K562 (cell line): Measurements from ENCODE around the gene FIG4. TPM values are rescaled to one million over a fixed set of nuclear protein-coding genes. Genes with fewer than 3 reads are reported as not detected.

Experiments
- ATAC-seq: fragments of 200-7000 bp; cut with Tn5 transposase; 3 replicates; pipeline ENCODE4 v1.9.1; 2020; ENCODE audit warnings: moderate library complexity
- BruUV-seq: library from RNA; stranded (reverse); fragments of 400-500 nt; replicated peaks from 2 replicates; lab custom pipeline; 2021; lab: Mats Ljungman, UMichigan
- CTCF ChIA-PET: fragments of 300-600 bp; formaldehyde crosslinking; extraction: SDS; loops from one replicate; lab custom pipeline; 2021; ENCODE audit warnings: low intra/inter-chr PET ratio; lab: Yijun Ruan, JAX
- POLR2A ChIA-PET: fragments of 300-600, 350-650 bp; sonication (Branson Sonifier 250); formaldehyde crosslinking; extraction: SDS; loops from one replicate; lab custom pipeline; 2021; ENCODE audit warnings: antibody characterized with exemption, inconsistent platforms; lab: Yijun Ruan, JAX
- DNase-seq, 4 experiments: peaks; one replicate each; pipeline versions ENCODE4 v3.0.0 to v3.0.0-alpha.2; 2011 to 2018; ENCODE audit warnings: low spot score in 3 of 4, mixed read lengths in 3 of 4; ENCODE audit errors: extremely low read depth in 1 of 4
- FAIRE-seq: peaks from 2 replicates; lab custom pipeline; 2011; peaks lifted over from hg19 to GRCh38; lab: Jason Lieb, UNC
- H2AFZ ChIP-seq: 2 replicates; pipeline ENCODE4 v1.6.0; 2011; ENCODE audit warnings: low read depth, low read length, control low read depth, inconsistent platforms
- H3K27ac ChIP-seq: fragments of 200-600 bp; 3 replicates; pipeline ENCODE4 v1.8.0; 2011; ENCODE audit warnings: low read depth, mild to moderate bottlenecking, control low read depth, inconsistent platforms, low read length, moderate library complexity, mixed read lengths; ENCODE audit errors: extremely low read depth
- H3K27me3 ChIP-seq, 2 experiments: fragments of 300-600 bp in 1 of 2; 2 replicates in 1 of 2; 3 replicates in 1 of 2; pipeline versions ENCODE4 v1.6.0 to v1.8.0; 2011; ENCODE audit warnings: inconsistent platforms in 2 of 2, low read length in 2 of 2, mild to moderate bottlenecking in 1 of 2, mixed read lengths in 1 of 2, moderate library complexity in 1 of 2; ENCODE audit not compliant: control insufficient read depth in 2 of 2, insufficient read depth in 2 of 2
- H3K36me3 ChIP-seq: fragments of 300-600 bp; 3 replicates; pipeline ENCODE4 v1.8.0; 2011; ENCODE audit warnings: mild to moderate bottlenecking, low read length, inconsistent platforms; ENCODE audit not compliant: control insufficient read depth, insufficient read depth
- H3K4me1 ChIP-seq, 2 experiments: fragments of 200-600 bp in 1 of 2; replicated peaks in 1 of 2; 2 replicates in 1 of 2; 3 replicates in 1 of 2; pipeline versions ENCODE4 v1.5.1 to v1.8.0; 2011; ENCODE audit warnings: inconsistent platforms in 2 of 2, low read length in 2 of 2, mild to moderate bottlenecking in 1 of 2, mixed read lengths in 1 of 2, moderate library complexity in 1 of 2; ENCODE audit not compliant: control insufficient read depth in 2 of 2, insufficient read depth in 2 of 2
- H3K4me2 ChIP-seq: 2 replicates; pipeline ENCODE4 v1.6.1; 2011; ENCODE audit warnings: low read length, control low read depth, inconsistent platforms, mixed read lengths; ENCODE audit not compliant: insufficient read depth
- H3K4me3 ChIP-seq: fragments of 200-600 bp; sonication (generic), shearing (Covaris generic); 2 replicates; pipeline ENCODE4 v1.5.1; 2016; ENCODE audit warnings: control low read depth, inconsistent platforms
- H3K79me2 ChIP-seq: fragments of 200-600 bp; 3 replicates; pipeline ENCODE4 v1.8.0; 2011; ENCODE audit warnings: low read length, inconsistent platforms; ENCODE audit not compliant: control insufficient read depth, insufficient read depth
- H3K9ac ChIP-seq, 2 experiments: 2 replicates each; pipeline versions ENCODE4 v1.6.0 to v1.6.1; 2011; ENCODE audit warnings: low read depth in 2 of 2, low read length in 2 of 2, control low read depth in 1 of 2, inconsistent platforms in 1 of 2, mild to moderate bottlenecking in 1 of 2, mixed read lengths in 1 of 2; ENCODE audit not compliant: insufficient read depth in 1 of 2
- H3K9me1 ChIP-seq: one replicate; pipeline ENCODE4 v1.6.0; 2011; ENCODE audit warnings: inconsistent platforms, mild to moderate bottlenecking, low read length, moderate library complexity; ENCODE audit not compliant: control insufficient read depth, insufficient read depth
- H3K9me3 ChIP-seq: replicated peaks from 2 replicates; pipeline ENCODE4 v1.5.1; 2011; ENCODE audit warnings: low read depth, low read length, inconsistent platforms; ENCODE audit not compliant: control insufficient read depth, insufficient read depth
- H4K20me1 ChIP-seq: replicated peaks from 2 replicates; pipeline ENCODE4 v1.6.1; 2011; ENCODE audit warnings: low read length, inconsistent platforms, mixed read lengths; ENCODE audit not compliant: control insufficient read depth, insufficient read depth
- CEBPB ChIP-seq: fragments of 450-650 bp; IDR thresholded peaks from 2 replicates; pipeline ENCODE4 v1.6.1; 2016; ENCODE audit warnings: missing genetic modification characterization, missing compliant biosample characterization
- CREB1 ChIP-seq, 2 experiments: sonication (generic) in 1 of 2; formaldehyde crosslinking in 1 of 2; IDR thresholded peaks; 2 replicates each; pipeline versions ENCODE4 v1.6.1 to v1.8.0; 2012 to 2022; ENCODE audit warnings: inconsistent platforms in 1 of 2, mild to moderate bottlenecking in 1 of 2, missing genetic modification reagents in 1 of 2, moderate library complexity in 1 of 2
- CXXC5 ChIP-seq: fragments of 250-450 bp; sonication (Bioruptor Pico); IDR thresholded peaks from 2 replicates; pipeline ENCODE4 v1.8.0; 2022; ENCODE audit warnings: inconsistent platforms, mild to moderate bottlenecking, moderate library complexity
- EP400 ChIP-seq: fragments of 450-650 bp; IDR thresholded peaks from 2 replicates; pipeline ENCODE4 v1.6.1; 2017; ENCODE audit warnings: antibody characterized with exemption, mild to moderate bottlenecking, moderate library complexity
- KAT8 ChIP-seq: fragments of 450-650 bp; IDR thresholded peaks from 2 replicates; pipeline ENCODE4 v1.6.1; 2016; ENCODE audit warnings: low read depth, mild to moderate bottlenecking
- KDM2B ChIP-seq: fragments of 250-450 bp; sonication (Bioruptor Pico); IDR thresholded peaks from 2 replicates; pipeline ENCODE4 v1.8.0; 2021; ENCODE audit warnings: mild to moderate bottlenecking, moderate library complexity
- MAZ ChIP-seq, 2 experiments: fragments of 450-650 bp in 1 of 2; sonication (generic) in 1 of 2; formaldehyde crosslinking; IDR thresholded peaks in 1 of 2; conservative IDR thresholded peaks in 1 of 2; 2 replicates each; pipeline versions ENCODE4 v1.4.0 to v1.5.0; 2020; ENCODE audit warnings: mild to moderate bottlenecking in 1 of 2, missing genetic modification reagents in 1 of 2
- NFRKB ChIP-seq: fragments of 450-650 bp; IDR thresholded peaks from 2 replicates; pipeline ENCODE4 v1.6.1; 2016; ENCODE audit warnings: low read depth
- RUNX1 ChIP-seq: sonication (generic); IDR thresholded peaks from 2 replicates; pipeline ENCODE4 v1.6.1; 2016; ENCODE audit warnings: antibody characterized with exemption, low read depth
- TRIM28 ChIP-seq: fragments of 450-650 bp; IDR thresholded peaks from 2 replicates; pipeline ENCODE4 v1.6.1; 2017
- ZNF197 ChIP-seq: fragments of 200-800 bp; sonication (Bioruptor generic); IDR thresholded peaks from 2 replicates; pipeline ENCODE4 v1.6.1; 2016; ENCODE audit warnings: low read depth, missing genetic modification characterization, missing compliant biosample characterization
- ZNF408 ChIP-seq: fragments of 250-450 bp; sonication (Bioruptor Pico); IDR thresholded peaks from 2 replicates; pipeline ENCODE4 v1.4.0; 2020; ENCODE audit warnings: low read depth, mild to moderate bottlenecking, moderate library complexity
- ZNF561 ChIP-seq: fragments of 450-650 bp; formaldehyde crosslinking; conservative IDR thresholded peaks from 2 replicates; pipeline ENCODE4 v1.4.0; 2020; ENCODE audit warnings: mild to moderate bottlenecking, moderate library complexity
- ZNF699 ChIP-seq: fragments of 250-450 bp; sonication (Bioruptor Pico); IDR thresholded peaks from 2 replicates; pipeline ENCODE4 v1.8.0; 2021; ENCODE audit warnings: mild to moderate bottlenecking, moderate library complexity; ENCODE audit not compliant: insufficient replicate concordance
- ZNF778 ChIP-seq: fragments of 450-650 bp; formaldehyde crosslinking; IDR thresholded peaks from 2 replicates; pipeline ENCODE4 v1.4.0; 2020; ENCODE audit warnings: mild to moderate bottlenecking, moderate library complexity
- WGBS: fragments of 100-300 bp; shearing (Covaris generic); methylation state at CpG from one replicate; pipeline ENCODE4 v1.1.6; 2016; ENCODE audit warnings: low coverage, mixed read lengths; ENCODE audit not compliant: insufficient coverage; ENCODE audit errors: missing lambda C conversion rate; 5-methylcytosine and 5-hydroxymethylcytosine counted together
- in situ Hi-C: fragments of 300-500 bp; cut with MboI; formaldehyde crosslinking; loops from 4 replicates; pipeline ENCODE4 v1.15.0; 2018; ENCODE audit warnings: inconsistent platforms, mixed read lengths
- intact Hi-C: fragments of 100-400 bp; cut with micrococcal nuclease; formaldehyde crosslinking; loops from 2 replicates; pipeline ENCODE4 v1.14.2; 2022
- polyA plus RNA-seq, 8 experiments: library from polyadenylated mRNA; depleted of rRNA in 4 of 8; stranded (reverse) in 5 of 8; unstranded in 3 of 8; fragments of >200 nt; fragmentation: Nextera tagmentation in 2 of 8; fragmentation: Illumina TruSeq in 1 of 8; extraction: Ambion mirVana in 2 of 8; extraction: Trizol in 1 of 8; gene quantifications; 2 replicates each; pipeline versions ENCODE4 v1.2.1 to v1.2.3, GENCODE V29; 2011 to 2014; ENCODE audit warnings: inconsistent platforms in 1 of 8, missing spikeins in 1 of 8
- total RNA-seq, 7 experiments: library from RNA; depleted of rRNA in 6 of 7; stranded (reverse); fragments of >200 nt in 6 of 7; fragmentation: Illumina TruSeq in 2 of 7; extraction: Trizol in 2 of 7; gene quantifications; 2 replicates each; pipeline versions ENCODE4 v1.2.1 to v1.2.3, GENCODE V29; 2011 to 2021; ENCODE audit warnings: low replicate concordance in 1 of 7
- TF ChIP-seq, protein P1 (sequence below): fragments of 450-650 bp; formaldehyde crosslinking; IDR thresholded peaks from 2 replicates; pipeline ENCODE4 v1.4.0; 2020; ENCODE audit warnings: mild to moderate bottlenecking, moderate library complexity

The FIG4 gene
- total and polyA plus RNA-seq, 9 of the 15 experiments (the other 6 are each of a cell fraction or from before 2014, with no cell fraction given), result 1.5 to 6.8 (median 4.3) TPM

DNA sequence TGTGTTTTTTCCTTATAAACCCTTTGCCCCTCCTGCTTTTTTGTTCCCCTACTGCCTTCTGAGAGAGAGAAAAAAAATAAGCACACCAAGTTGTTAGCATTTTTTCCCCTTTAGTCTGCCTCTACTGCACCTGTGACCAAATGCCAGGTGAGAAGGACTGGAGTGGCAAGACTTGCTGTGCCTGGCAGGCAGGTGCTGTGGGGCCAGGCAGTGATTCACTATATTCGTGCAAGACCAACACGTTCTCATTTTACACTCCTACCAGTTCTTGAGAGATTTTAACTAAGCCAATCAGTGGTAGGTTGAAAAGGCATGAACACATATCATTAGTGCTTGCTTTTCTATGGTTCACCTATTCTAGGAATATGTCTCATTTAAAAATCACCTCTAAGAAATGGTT is 109.7 kb downstream of the FIG4 start:
- Histone ChIP-seq H4K20me1 (no peaks in the 10 kb centered on the region), H2AFZ (no peak overlapping the region)
- TF ChIP-seq KDM2B (no peak), CEBPB (tag) (no peak), MAZ (CRISPR knock-in tag; conservative IDR thresholded peaks at IDR 0.05 in 1 of 2, IDR thresholded peaks at IDR 0.05 in 1 of 2) (no peak), EP400 (no peak), NFRKB (no peak), TRIM28 (no peak), ZNF197 (CRISPR knock-in tag) (no peak)
- TF ChIP-seq, all 486 proteins: peak for 0
- Histone ChIP-seq H3K4me1 (peaks cover 0 to 7% of the 10 kb centered on the region in 2 experiments; a peak in 1 of 5 replicates), H3K27me3 (peaks cover 0 to 6% of the 10 kb centered on the region in 2 experiments; a peak in 1 of 5 replicates), H3K4me2 (no peak overlapping the region), H3K9me1 (no peaks in the 10 kb centered on the region), H3K27ac (no peak overlapping the region), H3K79me2 (no peaks in the 10 kb centered on the region), H3K4me3 (no peak overlapping the region), H3K36me3 (no peaks in the 10 kb centered on the region), H3K9me3 (no peaks in the 10 kb centered on the region), H3K9ac (no peak overlapping the region)
- FAIRE-seq, result no peak
- in situ Hi-C loops, result no loop called here
- 0% methylated on average over 2 of the region's 2 CpGs for WGBS
- intact Hi-C loops, result no loop called here
- ATAC-seq, result no peak
- DNase-seq, result no peak
- ChIA-PET CTCF (no interaction called here), POLR2A (no interaction called here)
- no TSS peak for BruUV-seq

DNA sequence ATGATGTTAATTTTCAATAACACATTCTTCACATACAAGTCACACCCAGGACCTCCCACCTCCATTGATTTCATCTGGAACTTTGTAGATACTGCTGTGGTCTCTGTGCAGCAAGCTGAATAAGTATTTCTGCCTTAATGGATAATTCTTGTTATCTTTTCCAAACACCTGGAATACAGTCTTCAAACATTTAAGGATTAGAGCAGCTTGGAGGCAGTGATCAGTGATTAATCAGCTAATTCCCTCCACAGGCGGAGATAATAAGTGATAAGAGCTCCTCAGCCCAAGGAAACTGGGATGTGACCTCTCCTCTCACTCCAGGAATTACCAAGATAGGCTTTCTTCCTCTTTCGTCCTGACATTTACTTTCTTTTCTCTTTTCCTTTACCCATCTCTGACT is 110.7 kb downstream of the FIG4 start:
- H3K4me1 ChIP-seq, result peaks cover 0 to 7% of the 10 kb centered on the region in 2 experiments; a peak in 1 of 5 replicates
- H3K4me2 ChIP-seq, result no peak overlapping the region
- H3K9me3 ChIP-seq, result no peaks in the 10 kb centered on the region
- 9% methylated on average over 1 of the region's 2 CpGs for WGBS
- H3K79me2 ChIP-seq, result no peaks in the 10 kb centered on the region
- no peaks in the 10 kb centered on the region for H4K20me1 ChIP-seq
- in situ Hi-C loops (no loop called here), intact Hi-C loops (no loop called here)
- no peak overlapping the region for H2AFZ ChIP-seq
- H3K9ac ChIP-seq, result no peak overlapping the region
- ChIA-PET CTCF (no interaction called here), POLR2A (no interaction called here)
- H3K4me3 ChIP-seq, result no peak overlapping the region
- FAIRE-seq (no peak), DNase-seq (peak in 1 of 4 experiments; percentile 5), ATAC-seq (no peak)
- H3K27me3 ChIP-seq, result no peaks in the 10 kb centered on the region
- H3K9me1 ChIP-seq, result no peaks in the 10 kb centered on the region
- no TSS peak for BruUV-seq
- no peaks in the 10 kb centered on the region for H3K36me3 ChIP-seq
- no peak overlapping the region for H3K27ac ChIP-seq
- no peak for TF ChIP-seq ZNF699 (CRISPR knock-in tag)
- peak; percentile 55 for TF ChIP-seq CXXC5 (CRISPR knock-in tag)
- TF ChIP-seq, protein P1, sequence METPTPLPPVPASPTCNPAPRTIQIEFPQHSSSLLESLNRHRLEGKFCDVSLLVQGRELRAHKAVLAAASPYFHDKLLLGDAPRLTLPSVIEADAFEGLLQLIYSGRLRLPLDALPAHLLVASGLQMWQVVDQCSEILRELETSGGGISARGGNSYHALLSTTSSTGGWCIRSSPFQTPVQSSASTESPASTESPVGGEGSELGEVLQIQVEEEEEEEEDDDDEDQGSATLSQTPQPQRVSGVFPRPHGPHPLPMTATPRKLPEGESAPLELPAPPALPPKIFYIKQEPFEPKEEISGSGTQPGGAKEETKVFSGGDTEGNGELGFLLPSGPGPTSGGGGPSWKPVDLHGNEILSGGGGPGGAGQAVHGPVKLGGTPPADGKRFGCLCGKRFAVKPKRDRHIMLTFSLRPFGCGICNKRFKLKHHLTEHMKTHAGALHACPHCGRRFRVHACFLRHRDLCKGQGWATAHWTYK, result no peak
- TF ChIP-seq ZNF778, result no peak
- no peak for TF ChIP-seq ZNF561 (CRISPR knock-in tag)
- no peak for TF ChIP-seq KAT8
- no peak for TF ChIP-seq ZNF408
- TF ChIP-seq CREB1 (IDR thresholded peaks at IDR 0.05), result no peak
- TF ChIP-seq CREB1 (CRISPR knock-in tag; IDR thresholded peaks at IDR 0.05), result no peak
- no peak for TF ChIP-seq RUNX1
